Hindlimb muscle (tissue), 1 donor: ENCODE data around the gene CFAP97D2. TPM values are rescaled to one million over a fixed set of nuclear protein-coding genes. Genes with fewer than 3 reads are reported as not detected.
A peak's percentile ranks its signal among the peaks of the same experiment; 100 is the strongest.
"Not testable (repeated sequence)": the region's sequence is repeated elsewhere in the genome, so short reads cannot be mapped to it uniquely, and the experiment has no call there.

Experiments
- DNase-seq: peaks from one replicate; pipeline ENCODE4 v3.0.0-alpha.2; 2013
- polyA plus RNA-seq: library from polyadenylated mRNA; unstranded; fragments of 120-200 nt; gene quantifications from one replicate; pipeline ENCODE4 v1.2.1, GENCODE V29; 2013; ENCODE audit not compliant: insufficient read length

CFAP97D2 gene
- polyA plus RNA-seq, 1 donor: not detected

- not testable (repeated sequence) for DNase-seq
Observed at GRCh38 chr13:114158869-114159666, 20.0 kb upstream of the CFAP97D2 start.

DNA sequence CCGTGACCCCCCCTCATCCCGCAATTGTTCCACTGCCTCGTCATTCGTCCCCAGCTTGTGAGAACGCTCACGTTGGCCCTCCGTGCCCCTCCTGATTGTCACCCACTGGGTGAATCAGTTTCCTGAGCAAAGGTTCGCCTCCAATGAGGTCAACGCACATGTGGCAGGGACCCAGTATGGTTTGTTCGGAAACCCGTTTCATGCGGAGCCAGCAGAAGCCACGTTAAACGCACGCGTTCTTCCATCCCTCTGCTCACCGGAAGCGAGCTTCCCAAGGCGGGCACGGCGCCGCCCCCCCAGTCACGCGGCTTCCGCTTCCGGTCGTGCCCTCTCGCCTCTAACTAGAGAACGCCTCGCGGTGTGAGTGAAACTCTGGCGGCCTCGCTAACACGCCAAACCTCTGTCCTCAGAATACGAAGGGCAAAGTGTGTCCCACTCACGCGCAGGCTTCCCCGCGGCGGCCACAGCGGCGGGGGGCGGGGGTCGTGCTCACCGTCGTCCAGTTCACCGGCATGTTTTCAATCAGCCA is 18.0 kb upstream of the CFAP97D2 start:
- DNase-seq: no peak

- no peak for DNase-seq
Observed at GRCh38 chr13:114161644-114162532, 17.2 kb upstream of the CFAP97D2 start.

- DNase-seq: no peak
Observed at GRCh38 chr13:114162533-114162922, 16.5 kb upstream of the CFAP97D2 start.

DNA sequence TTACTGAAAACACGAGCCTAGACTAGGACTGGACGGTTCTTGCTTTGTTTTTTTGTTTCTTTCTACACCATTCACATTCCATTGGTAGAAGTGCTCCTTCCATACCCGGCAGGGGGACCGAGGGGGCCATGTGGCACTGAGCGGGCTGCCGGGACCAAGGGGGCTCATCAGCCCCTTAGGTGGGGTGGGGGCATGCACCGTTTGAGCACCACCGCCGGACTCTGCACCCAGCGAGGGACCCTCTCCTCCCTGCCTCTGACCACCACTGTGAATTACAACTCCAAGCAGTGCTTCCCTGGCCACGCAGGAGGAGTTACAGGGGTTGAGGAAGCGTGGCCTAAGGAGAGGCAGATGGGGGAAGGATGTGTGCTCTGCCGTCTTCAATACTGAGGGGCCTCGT is 15.0 kb upstream of the CFAP97D2 start:
- DNase-seq: no peak

GRCh38 chr13:114164681-114165429 is 14.2 kb upstream of the CFAP97D2 start:
- DNase-seq: no peak

DNA sequence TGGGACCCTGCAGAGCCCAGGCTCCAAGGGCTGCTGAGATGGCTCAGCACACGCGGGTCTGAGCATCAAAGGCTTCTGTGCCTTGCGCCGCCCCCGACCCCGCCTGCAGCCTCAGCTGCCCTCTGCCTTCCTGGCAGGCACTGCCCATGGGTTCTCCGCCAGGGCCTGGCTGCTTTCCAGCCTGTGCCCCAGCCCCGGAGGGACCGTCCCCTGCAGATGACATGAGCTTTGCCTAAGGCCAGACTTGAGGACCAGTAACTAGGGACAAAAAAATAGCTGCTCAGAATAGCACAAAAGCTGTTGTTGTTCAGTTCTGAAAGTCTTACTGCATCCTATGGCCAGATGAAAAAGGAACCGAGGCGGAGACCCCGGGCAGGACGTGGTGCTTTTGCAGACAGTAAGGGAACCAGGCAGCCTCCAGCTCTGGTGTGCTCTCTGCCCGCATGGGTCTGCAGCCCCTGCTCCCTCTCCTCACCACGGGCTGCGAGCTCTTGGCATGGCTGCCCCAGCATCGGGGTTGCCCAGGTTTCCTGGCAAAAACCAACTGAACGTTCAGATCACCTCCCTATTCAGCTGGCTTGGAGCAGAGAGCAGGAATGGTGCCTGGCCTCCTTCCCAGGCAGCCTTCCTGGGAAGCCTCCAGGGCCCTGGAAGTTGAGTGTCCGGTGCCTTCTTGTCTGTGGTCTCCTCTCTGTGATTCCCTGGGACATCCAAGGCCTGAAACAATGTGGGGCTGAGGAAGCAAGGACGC is 12.5 kb upstream of the CFAP97D2 start:
- peak; percentile 73 for DNase-seq

- DNase-seq: no peak
Observed at GRCh38 chr13:114167426-114167825, 11.6 kb upstream of the CFAP97D2 start.

- no peak for DNase-seq
Observed at GRCh38 chr13:114167885-114168284, 11.2 kb upstream of the CFAP97D2 start.

GRCh38 chr13:114173272-114173671 is 5.8 kb upstream of the CFAP97D2 start:
- no peak for DNase-seq

GRCh38 chr13:114173745-114174144 is 5.3 kb upstream of the CFAP97D2 start:
- DNase-seq: no peak

GRCh38 chr13:114174529-114174961 is 4.5 kb upstream of the CFAP97D2 start:
- DNase-seq: no peak

- DNase-seq: not testable (repeated sequence)
Observed at GRCh38 chr13:114176359-114176902, 2.6 kb upstream of the CFAP97D2 start.

- no peak for DNase-seq
Observed at GRCh38 chr13:114177245-114178010, 1.6 kb upstream of the CFAP97D2 start.

- DNase-seq: peak; percentile 11
Observed at GRCh38 chr13:114185182-114185971, 6.3 kb downstream of the CFAP97D2 start.

DNA sequence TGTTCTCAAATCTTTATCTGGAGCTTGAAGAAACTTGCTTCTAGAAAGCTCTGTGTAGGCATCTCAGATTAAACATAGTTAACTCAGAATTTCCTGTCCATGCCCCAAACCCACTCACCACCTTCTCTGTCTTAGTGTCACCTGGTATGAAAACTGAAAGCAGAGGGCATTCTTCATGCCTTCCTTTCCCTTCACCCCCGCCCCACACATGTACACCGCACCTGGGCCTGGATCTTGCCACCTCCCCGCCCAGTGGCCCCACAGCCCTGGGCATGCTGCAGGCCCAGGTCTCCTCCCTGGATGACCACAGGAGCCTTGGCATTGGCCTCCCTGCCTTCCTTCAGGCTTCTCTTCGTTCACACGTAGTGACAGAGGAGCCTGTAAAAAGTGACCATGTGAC is 15.8 kb downstream of the CFAP97D2 start:
- DNase-seq: no peak

- no peak for DNase-seq
Observed at GRCh38 chr13:114196629-114197028, 17.6 kb downstream of the CFAP97D2 start.

GRCh38 chr13:114198556-114198955 is 19.5 kb downstream of the CFAP97D2 start:
- no peak for DNase-seq

DNA sequence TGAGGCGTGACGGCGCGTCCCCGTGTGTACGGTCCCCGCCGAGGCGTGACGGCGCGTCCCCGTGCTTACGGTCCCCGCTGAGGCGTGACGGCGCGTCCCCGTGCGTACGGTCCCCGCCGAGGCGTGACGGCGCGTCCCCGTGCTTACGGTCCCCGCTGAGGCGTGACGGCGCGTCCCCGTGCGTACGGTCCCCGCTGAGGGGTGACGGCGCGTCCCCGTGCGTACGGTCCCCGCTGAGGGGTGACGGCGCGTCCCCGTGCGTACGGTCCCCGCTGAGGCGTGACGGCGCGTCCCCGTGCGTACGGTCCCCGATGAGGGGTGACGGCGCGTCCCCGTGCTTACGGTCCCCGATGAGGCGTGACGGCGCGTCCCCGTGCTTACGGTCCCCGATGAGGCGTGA is 20.5 kb downstream of the CFAP97D2 start:
- DNase-seq: not testable (repeated sequence)

DNA sequence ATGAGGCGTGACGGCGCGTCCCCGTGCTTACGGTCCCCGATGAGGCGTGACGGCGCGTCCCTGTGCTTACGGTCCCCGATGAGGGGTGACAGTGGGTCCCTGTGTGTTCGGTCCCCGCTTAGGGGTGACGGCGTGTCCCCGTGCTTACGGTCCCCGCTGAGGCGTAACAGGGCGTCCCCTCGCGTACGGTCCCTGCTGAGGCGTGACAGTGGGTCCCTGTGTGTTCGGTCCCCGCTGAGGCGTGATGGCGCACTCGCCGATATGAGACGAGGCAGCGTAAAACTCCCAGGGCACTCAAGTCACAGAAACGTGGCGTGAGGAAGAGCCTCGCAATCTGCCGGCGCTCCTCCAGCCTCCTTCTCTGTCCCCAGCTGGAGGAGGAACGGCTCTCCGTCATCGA is 20.9 kb downstream of the CFAP97D2 start:
- no peak for DNase-seq
